Measurements from ENCODE around the gene VIPR2.
"Not testable (repeated sequence)": the region's sequence is repeated elsewhere in the genome, so short reads cannot be mapped to it uniquely, and the experiment has no call there.

Gene VIPR2

DNA sequence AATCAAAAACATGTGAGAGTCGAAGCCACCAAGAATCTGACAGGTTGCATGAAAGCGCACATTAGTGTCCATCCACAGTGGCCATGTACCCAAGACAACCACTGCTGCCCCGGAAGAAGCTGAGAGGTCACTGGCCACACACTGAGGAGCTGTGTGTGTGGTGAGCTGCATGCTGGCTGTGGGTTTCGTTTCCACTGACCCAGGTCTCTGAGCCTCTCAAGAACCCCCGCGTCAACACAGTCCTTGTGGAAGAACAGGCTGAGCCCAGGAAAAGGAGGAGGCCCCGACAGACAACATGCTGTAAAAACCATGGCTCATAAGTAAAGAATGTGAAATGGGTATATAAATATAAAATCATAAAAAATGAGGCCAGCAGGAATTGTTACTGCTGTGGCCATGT lies 8.2 kb downstream of the VIPR2 start:
- TF ChIP-seq, protein P1, sequence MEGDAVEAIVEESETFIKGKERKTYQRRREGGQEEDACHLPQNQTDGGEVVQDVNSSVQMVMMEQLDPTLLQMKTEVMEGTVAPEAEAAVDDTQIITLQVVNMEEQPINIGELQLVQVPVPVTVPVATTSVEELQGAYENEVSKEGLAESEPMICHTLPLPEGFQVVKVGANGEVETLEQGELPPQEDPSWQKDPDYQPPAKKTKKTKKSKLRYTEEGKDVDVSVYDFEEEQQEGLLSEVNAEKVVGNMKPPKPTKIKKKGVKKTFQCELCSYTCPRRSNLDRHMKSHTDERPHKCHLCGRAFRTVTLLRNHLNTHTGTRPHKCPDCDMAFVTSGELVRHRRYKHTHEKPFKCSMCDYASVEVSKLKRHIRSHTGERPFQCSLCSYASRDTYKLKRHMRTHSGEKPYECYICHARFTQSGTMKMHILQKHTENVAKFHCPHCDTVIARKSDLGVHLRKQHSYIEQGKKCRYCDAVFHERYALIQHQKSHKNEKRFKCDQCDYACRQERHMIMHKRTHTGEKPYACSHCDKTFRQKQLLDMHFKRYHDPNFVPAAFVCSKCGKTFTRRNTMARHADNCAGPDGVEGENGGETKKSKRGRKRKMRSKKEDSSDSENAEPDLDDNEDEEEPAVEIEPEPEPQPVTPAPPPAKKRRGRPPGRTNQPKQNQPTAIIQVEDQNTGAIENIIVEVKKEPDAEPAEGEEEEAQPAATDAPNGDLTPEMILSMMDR (IDR thresholded peaks at IDR 0.05; ENCODE audit: low read depth, low read length): no peak
- DNase-seq (ENCODE audit: low read depth in 2 of 2): no peak
- no peak overlapping the region for H3K4me3 ChIP-seq (replicated peaks in 1 of 2; ENCODE audit: low read depth in 2 of 2, low read length in 2 of 2)

DNA sequence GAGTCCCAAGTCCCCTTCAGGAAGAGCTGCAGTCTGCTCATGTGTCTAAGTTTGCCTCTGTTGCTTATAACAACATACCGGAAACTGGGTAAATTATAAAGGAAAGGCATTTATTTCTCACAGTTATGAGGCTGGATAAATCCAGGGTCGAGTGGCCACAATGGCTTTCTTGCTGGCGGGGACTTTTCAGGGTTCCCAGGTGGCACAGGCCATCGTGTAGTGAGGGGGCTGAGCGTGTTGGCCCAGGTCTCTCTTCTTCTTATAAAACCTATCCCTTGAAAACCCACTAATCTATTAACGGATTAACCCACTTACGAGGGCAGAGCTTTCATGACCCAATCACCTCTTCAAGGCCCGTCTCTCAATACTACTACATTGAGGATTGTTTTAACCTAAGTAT lies 8.7 kb downstream of the VIPR2 start:
- TF ChIP-seq, protein P1 (IDR thresholded peaks at IDR 0.05; ENCODE audit: low read depth, low read length): no peak
- no peak for DNase-seq (ENCODE audit: low read depth in 2 of 2)
- no peak overlapping the region for H3K4me3 ChIP-seq (replicated peaks in 1 of 2; ENCODE audit: low read depth in 2 of 2, low read length in 2 of 2)

DNA sequence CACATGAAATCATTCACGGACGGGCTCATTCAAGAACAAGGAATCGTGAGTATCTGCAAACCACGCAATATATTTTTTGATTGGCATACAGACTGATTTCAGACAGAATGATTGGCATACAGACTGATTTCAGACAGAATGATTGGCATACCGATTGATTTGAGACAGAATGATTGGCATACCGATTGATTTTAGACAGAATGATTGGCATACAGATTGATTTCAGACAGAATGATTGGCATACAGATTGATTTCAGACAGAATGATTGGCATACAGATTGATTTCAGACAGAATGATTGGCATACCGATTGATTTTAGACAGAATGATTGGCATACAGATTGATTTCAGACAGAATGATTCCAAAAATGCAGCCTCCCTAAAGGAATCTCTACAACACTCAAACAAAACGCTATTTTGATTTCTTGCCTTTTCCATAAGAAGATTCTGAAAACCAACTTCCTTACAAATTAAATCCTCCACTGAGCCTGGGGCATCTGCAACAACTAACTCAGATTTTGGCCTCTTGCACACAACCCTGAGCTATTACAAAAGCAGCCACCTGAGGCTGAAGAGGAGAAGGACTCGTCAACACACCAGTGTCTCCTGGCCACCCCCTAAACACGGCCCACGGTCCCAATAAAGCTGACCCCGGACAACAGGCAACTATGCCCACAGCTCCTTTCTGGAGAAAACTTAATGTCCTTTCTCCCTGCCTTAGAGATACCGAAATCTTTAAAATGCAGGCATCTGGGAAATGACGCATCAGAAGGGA lies 11.8 kb downstream of the VIPR2 start:
- H3K4me3 ChIP-seq (replicated peaks in 1 of 2; ENCODE audit: low read depth in 2 of 2, low read length in 2 of 2); DNase-seq (ENCODE audit: low read depth in 2 of 2): not testable (repeated sequence)

DNA sequence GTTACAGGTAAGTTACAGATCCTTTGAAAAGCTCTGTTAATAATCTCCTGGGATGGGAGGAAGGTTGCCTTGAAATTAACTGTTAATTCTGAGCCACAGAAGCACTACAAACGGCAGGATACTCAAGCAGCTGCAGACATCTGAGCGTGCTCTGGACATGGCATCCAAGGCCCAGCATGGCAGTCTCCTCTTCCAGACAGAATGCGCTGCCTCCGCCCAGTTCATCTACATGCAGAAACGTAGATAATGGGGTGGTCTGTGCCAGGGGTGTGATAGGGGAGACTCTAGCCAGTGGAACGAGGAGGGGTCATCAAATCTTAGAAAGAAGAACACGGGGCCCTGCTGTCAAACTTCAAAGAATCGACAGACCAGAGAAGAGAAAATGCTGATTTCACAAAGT lies 13.8 kb downstream of the VIPR2 start:
- DNase-seq (ENCODE audit: low read depth in 2 of 2): no peak
- TF ChIP-seq, protein P1 (IDR thresholded peaks at IDR 0.05; ENCODE audit: low read depth, low read length): no peak

DNA sequence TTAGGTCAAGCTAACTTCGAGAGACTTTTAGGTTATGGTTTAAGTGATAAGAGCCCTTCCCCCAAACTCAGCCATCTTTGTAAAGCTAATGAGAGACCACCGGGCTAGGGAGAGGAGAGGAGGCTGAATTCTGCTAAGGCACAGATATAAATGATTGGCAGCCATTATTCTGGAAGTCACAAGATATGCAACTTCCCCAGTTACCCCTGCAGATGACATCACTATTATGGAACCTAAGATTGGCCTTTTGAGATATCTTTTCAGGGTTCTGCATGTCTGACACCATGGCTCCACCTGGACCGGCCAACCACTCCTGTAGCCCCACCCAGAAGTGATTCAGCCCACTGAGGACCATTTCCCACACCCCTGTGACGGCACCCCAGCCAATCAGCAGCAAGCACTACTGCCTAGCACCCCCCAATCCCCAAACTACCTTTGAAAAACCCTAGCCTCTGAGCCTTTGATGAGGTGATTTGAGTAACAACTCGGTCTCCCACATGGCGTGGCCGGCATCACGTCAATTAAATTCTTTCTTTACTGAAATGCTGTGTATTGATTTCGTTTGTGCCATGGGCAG lies 14.4 kb downstream of the VIPR2 start:
- no peak for DNase-seq (ENCODE audit: low read depth in 2 of 2)
- no peak overlapping the region for H3K4me3 ChIP-seq (replicated peaks in 1 of 2; ENCODE audit: low read depth in 2 of 2, low read length in 2 of 2)
- TF ChIP-seq, protein P1 (IDR thresholded peaks at IDR 0.05; ENCODE audit: low read depth, low read length): no peak

More for the DNA sequence above, 13.8 kb downstream of the VIPR2 start:
- no peak overlapping the region for H3K4me3 ChIP-seq (replicated peaks in 1 of 2; ENCODE audit: low read depth in 2 of 2, low read length in 2 of 2)

DNA sequence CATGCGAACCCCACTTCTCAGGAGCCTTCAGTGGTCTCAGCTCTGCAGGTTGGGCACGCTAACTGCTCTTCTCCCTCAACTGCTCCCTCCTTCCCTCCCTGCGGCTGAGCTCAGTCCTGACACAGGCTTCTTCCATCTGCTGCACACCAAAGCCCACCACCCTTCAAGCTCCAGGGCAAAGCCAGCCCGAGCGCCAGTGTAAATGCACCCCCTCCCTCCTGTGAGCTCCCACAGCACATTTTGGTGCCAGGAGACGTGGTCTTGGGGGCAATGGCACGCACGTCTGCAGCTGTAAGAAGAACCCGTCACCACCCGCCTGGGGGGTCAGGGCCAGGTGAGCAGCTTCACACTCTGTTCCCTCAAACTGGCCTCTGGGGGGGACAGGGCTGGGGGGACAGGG lies 15.9 kb downstream of the VIPR2 start:
- TF ChIP-seq, protein P1 (IDR thresholded peaks at IDR 0.05; ENCODE audit: low read depth, low read length): no peak
- no peak for DNase-seq (ENCODE audit: low read depth in 2 of 2)
- no peak overlapping the region for H3K4me3 ChIP-seq (replicated peaks in 1 of 2; ENCODE audit: low read depth in 2 of 2, low read length in 2 of 2)

DNA sequence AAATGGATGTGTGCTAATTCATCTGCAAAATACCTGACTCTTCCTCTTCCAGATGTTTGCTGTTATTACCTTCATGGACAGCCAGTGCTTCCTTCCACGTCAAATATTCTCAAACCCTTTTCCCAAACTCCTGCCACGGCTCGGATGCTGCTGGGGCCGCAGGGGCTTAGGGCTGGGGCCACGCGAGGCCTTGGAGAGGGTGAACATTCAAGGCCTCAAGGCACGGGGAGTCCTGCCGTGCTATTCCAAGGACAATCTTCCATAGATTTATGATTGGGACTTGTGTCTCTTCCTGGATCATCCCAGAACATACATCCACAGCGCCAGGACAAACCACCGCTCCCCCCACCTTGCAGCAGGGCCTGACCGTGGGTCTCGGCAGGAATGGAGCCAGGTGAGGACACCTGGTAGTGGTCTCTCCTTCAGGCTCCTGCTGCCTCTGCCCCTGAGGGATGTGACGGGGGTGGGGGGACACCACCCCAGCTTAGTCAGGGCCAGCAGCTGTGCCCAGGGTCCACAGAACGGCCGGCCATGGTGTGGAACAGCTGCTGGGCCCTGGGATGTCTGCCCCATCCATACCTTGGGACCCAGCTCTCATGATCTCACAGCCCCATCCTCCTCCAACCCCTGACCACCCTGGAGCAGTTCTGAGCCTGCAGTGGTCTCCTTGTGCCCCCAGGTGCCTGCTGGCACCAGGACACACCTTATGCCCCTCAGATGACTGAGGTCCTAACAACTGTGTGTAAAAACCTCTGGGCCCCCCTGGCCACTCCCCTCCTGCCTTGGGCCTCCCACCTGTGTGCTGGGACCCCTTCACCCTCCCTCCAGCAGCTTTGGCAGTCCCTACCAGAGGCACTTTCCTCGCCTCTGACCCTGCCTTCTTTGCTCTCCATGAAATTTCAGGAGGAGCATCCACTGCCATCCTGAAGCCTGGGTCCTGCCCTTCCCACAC lies 16.7 kb downstream of the VIPR2 start:
- no peak for DNase-seq (ENCODE audit: low read depth in 2 of 2)
- H3K4me3 ChIP-seq (replicated peaks in 1 of 2; ENCODE audit: low read depth in 2 of 2, low read length in 2 of 2): no peak overlapping the region
- TF ChIP-seq, protein P1 (IDR thresholded peaks at IDR 0.05; ENCODE audit: low read depth, low read length): no peak
